Stimulated activated CD8-positive, alpha-beta memory T cell treated with anti-CD3 and anti-CD28 coated beads, Interleukin-2, amount 100 ng/mL, for 48 hours (primary cell): ENCODE measurements around the gene DHCR24.
A peak's percentile ranks its signal among the peaks of the same experiment; 100 is the strongest.

ENCODE experiments used
- DNase-seq, 2 donors: peaks; one replicate each; pipeline ENCODE4 v3.0.0-alpha.2; 2020; ENCODE audit warnings: low read depth in 2 of 2

Gene DHCR24

DNA sequence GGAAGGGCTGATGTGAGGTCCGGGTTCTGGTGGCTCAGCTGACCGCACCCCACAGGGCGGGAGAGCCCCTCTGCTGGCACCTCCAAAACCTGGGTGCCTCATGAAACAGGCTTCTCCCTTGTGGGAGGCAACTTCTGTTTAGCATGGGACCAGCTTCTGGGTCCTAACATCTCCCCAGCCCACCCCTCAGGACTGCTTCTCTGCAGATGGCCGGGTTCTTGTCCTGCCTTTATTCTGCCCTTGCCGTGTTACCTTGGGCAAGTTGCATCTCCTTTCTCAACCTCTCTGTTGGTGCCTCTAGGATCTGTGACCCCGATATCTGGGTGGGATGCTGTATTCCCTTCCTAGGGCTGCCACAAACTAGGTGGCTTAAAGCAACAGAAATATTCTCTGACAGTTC is 70.9 kb downstream of the DHCR24 start:
- no peak for DNase-seq

DNA sequence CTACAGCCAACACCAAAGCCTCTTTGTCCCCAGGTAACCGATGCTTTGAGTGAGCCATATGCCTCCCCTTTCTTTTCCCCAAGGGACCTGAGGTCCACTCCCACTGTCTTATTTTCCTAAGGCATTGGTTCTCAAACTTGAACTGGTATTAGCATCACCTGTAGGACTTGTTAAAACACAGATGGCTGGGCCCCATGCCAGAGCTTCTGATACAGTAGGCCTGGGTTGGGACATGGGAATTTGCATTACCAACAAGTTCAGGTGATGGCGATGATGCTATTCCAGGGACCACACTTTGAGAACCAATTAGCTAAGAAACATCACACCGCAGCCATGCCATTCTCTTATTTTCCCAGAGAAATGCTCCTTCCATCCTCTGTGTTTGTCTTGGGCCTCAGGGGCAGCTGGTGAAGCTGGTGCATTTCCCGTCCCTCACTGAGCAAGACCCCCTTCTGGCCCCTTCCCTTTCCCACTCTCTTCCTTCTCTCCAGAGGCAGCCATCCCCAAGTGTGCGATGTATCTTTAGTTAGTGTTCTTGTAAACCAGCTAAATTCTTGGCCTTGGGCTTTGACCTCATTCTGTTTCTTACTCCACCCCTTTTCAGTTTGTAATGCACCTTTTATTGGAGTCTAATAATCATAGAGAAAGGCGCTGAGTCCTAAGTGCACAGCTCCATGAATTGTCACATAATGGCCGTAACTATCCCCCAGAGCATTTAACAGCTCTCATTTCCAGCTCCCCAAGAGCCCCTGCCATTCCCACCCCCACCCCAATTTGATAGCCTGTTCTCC is 71.7 kb downstream of the DHCR24 start:
- DNase-seq, result no peak

DNA sequence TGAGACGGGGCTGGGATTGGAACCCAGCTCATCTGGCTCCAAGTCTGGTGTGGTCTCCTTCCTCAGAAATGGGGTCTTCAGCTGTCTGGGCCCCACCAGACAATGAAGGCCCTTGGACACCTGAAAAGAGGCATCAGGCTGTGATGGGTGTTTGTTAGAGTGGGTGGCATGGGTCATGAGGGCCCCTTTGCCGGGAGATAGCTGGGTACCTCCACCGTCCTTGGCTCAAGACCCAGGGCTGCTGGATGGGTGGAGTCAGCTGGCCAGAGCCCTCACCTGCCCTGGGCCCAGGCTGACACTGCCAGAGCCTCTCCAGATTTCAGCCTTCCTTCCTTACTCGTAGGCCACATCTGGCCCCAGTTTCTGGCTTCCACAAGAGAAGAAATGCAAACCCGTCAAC is 72.4 kb downstream of the DHCR24 start:
- DNase-seq, result no peak

DNA sequence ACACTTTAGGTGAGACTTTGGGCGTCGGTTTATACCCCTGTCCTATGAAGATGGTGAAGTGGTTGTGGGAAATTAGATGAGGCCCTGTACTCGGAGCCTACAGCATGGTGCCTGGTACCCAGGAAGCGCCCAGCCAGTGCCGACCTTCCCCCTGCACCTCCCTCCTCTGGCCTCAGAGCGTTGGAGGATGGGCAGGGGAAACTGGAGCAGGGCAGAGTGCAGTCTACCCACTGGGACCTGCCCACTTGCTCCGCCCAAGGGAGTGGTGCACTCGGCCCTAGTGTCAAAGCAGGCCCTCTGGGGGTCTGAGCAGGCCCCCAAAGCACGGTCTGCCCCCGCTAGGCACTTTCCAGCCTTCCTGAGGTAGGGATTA is 72.9 kb downstream of the DHCR24 start:
- no peak for DNase-seq

DNA sequence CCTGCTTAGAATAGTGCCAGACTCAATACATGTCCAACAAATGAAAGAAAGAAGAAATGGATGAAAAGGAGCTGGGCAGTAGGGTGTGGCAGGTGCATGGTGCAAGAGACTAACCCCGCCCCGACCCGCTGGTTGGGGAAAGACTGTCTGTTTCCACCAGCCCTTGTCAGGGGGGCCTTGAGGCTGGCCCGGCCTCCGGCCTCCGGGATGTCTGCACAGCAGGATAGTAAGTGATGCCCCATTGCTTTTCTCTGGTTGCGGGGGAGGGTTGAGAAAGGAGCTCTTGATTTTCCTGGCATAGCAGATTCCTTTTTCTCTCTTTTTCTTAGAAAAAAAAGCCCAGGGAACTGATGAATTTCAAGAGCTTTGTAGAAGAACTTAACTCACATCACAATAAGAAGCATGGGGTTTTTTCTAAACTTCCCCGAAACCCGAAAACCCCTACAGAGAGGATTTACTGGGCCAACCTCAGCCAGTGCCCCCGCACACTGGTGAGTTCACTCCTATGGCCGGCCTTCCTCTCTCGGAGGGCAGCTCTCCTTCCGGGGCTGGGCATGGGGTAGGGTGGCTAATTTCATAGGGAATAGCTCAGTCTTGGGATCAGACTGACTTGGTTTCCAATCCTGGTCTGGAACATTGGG is 73.4 kb downstream of the DHCR24 start:
- no peak for DNase-seq

DNA sequence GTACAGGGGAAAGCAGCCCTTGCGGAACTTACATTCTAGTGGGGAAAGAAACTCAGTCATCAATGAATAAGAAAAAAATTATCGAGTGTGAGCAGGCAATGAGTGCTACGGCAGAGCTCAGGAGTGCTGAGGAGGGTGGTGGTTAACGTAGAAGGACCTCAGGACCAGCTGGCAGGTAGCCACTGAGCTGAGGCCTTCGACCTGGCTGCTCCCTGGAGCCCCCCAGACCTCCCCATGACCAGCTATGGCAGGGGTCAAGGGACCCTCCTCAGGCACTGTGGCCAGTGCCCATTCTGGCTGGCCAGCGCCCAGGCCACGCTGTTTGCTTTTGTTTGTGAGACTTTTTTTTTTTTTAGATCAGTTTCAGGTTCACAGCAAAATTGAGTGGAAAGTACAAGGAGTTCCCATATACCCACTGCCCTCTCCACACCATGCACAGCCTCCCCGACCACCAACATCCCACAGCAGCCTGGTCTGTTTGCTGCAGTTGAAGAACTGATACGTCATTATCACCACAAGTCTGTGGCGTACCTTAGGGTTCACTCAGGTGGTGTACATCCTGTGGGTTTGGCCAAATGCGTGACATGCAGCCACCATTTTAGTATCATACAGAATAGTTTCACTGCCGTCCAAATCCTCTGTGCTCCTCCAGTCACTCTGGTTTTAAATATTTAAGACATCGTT is 74.1 kb downstream of the DHCR24 start:
- DNase-seq, result no peak

DNA sequence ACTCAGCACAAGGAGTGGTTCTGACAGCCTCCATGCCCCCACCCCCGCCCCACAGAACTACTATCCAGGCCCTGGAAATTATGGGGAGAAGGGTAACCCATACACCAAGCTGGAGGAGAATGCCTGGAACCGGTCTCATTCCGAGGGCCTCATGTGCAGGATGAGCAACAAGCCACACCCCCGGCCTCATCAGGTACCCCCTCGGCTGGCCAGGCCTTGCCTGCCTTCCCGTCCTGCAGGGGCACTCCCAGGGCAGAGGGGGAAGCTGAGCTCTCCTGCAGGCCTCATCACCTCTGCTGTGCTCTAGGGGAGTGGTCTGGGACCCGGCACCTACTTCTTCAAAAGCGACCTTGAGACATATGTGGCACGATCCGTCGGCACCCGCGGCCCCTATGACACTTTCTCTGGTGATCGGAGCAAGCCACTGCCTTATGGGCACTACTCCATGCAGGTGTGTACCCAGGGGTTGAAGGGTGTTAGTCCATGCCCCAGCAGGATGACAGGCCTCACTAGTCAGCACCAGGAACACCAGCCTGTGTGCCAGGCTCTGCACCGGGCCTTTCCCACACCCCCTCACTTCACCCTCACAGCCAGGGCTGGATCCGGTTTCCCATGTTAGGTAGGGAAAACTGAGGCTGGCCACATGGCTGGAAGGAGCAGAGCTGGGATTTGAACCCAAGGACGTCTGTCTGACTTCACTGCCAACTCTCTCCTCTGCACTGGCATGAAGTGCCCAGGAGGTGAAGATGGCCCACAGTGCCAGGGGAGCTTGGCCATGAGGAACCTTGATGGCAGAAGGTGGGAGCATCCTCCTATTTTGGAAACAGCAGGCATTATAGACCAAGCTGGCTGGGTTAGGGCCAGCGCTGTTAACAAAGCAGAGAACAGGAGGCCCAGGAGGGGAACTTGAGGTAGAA is 75.0 kb downstream of the DHCR24 start:
- no peak for DNase-seq

DNA sequence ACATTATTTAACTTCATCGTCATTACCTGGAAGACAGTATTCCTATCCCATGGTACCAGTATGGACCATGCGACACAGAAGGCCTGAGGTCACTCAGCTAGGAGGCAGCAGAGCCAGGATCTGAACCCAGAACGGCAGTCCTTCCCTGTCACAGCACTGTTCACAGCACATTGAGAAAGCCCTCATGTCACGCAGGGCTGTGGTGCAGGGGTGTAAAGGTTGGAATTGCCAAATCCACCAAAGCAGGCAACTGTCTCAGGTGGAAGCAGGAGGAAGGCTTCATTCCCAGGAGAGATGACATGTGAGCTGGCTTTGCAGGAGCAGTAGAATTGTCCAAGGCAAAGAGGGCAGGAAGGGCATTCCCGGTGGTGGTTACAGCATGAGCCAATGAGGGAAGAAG is 75.9 kb downstream of the DHCR24 start:
- DNase-seq, result no peak

DNA sequence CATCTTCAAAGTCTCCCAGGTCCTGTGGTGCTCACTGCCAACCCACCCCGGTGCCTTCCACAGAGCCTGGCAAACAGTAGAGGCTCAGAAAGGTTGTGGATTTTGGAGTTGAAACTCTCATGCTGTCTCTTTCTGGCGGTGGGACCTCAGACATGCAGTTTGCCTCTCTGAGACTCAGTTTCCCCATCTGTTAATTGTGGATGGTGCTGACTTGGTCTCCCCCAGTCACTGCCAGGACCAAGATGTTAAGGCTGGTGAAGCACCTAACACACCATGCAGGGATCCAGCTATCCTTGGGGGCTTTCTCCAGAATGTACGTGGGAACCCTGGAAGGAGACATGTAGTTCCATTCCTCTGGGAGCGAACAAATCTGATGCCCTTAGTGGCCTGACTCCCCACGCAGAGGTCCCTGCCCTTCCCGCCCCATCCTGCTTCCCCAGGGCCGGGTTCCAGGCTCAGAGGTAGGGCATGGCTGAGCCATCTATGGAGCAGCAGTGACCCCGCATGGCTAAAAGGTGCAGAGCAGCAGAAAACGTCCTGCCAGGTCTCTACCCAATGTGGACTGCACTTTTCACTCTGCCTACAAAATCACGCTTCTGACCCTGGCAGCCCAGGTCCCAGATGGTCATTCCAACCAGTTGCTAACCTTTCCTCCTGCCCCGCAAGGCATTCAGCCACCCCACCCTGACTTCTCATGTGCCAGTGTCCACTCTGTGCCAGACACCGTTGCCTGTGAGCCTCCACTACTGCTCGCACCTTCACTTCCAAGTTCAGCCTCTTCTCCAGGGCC is 76.6 kb downstream of the DHCR24 start:
- DNase-seq, result peak; percentile 53 to 58

DNA sequence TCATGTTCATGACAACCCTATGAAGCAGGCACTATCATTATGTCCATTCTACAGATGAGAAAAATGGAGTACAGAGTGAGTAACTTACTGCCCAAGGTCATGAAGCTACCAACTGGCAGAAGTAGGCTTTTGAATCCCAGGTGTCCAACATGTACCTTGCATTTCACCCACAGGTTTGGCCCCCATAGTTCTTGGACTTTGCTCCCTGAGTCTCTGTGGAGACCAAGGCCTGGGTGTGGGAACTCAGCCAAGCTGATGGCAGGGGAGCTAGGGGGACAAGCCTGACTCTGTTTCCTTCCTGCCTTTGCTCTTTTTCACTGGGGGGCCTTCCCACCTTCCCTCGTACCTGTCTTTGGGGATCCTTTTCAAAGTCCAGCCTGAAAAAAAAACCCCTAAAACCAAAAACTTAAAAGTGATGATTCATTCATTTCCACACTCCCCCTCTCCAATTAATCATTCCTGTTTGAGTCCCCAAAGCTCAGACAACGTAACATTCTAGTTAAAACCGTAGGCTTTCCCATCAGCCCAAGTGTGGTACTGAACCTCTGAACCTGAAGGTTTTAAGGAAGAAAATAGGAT is 77.4 kb downstream of the DHCR24 start:
- DNase-seq, result no peak

DNA sequence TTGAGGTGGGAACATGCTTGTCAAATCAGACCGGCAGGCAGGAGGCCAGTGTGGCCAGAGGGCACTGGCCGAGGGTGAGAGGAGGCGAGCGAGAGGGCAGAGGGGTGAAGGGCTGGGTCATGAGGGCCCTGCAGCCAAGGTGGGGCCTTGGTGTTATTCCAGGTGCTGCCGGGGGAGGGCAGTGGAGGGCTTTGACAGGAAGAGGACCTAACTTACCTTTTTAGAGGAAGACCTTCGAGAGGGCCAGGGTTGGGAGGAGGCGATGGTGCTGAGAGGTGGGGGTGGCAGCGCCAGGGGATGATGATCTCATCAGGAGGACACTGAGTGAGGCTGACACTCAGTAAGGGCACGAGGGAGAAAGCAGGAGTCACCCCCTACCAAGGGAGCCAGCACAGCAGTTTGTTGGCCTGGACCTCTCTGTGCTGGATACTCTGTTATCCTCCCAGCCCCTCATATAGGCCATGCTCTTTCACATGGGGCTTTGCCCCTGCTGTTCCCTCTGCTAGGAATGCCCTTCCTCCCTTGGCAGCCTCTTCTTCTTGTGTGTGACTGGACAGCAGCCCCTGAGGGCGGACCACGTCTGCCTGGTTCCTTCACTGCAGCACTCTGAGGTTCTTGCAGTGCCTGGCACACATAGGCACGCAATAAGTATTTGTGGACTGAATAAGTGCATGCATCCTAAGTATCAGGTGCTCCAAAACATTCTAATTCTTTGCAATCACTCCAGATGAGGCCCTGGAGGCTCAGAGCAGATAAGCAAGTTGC is 78.4 kb downstream of the DHCR24 start:
- DNase-seq, result no peak

DNA sequence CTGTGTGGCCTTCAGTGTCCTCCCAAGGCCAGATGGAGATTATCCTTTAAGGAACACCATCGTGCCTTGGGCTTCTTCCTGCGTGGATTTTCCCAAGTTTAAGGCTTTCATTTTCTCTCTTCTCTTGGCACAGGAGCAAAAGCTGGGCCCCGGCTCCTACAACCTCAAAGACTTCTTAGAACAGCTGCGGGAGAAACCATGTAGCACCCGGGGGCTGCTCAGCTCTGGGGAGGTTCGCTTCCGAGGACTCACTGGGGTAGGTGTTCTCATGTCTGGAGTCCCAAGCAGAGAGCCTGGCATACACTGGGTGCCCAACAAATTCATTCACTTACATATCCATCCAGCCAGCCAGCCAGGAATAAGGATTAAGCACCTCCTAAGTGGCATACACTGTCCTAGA is 79.2 kb downstream of the DHCR24 start:
- DNase-seq, result no peak

DNA sequence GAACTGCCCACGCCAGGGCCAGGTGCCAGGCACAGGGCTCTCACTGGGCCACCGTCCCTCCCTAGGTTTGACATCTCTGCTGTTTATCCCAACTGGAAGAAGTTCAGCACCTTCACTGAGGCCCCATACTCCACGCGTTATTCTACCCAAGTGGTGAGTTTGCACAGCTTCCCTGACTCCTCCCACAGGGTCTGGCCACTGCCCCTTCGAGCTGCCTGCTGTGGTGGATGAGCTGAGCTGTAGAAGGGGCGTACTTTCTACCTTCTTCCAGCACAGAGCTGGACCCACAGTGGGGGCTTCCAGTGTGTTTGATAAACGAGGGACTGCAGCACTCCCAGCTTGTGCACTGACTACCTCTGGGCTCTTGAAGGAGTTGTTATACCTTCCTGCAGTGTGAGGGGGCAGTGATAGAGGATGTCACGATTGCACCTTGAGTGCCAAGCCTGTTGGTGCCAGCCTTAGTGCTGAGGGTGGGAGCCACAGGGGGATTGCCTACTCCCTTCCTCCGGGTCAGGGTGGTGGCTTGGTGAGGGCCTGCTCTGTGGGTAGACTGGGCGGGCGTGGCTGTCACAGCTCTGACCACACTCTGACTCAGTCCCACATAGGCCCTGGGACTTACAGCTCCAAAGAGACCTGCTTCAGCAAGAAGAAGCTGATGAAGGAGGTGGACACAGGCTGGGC is 79.9 kb downstream of the DHCR24 start:
- DNase-seq, result no peak

DNA sequence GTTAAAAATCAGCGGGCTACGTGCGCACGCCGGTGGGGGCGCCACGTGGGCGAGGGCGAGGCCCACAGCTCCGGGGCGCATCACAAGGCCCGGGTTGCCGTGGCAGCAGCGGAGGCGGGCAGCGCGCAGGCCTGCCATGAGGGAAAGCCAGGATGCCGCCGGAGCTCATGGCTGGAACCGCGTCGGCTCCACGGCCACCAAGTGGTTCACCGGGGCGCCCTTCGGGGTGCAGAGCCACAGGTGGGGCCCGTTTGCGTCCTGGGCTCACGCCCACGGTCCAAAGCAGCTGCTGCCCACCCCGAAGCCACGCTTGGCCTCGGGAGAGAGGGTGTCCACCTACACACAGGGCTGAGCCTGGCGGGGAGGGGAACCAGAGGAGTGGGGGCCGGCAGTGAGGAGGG is 81.0 kb downstream of the DHCR24 start:
- no peak for DNase-seq

DNA sequence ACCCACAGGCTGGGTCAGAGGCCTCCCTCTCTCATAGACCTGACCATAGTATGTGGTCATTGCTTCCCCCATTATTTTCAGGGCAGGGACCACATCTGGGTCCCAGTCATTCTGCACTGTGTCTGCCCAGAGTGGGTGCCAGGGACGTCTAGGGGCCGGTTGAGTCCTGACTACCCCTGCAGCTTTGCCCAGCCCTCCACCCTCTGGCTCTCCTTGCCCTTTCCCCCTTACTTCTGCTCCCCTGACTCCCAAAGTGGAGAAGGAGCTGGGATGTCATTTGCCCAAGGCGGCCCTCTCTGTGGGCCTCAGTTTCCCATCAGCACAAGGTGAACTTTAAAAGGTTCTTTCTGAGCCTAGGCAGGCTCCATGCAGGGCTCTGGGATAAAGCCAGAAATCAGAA is 81.5 kb downstream of the DHCR24 start:
- DNase-seq, result no peak

DNA sequence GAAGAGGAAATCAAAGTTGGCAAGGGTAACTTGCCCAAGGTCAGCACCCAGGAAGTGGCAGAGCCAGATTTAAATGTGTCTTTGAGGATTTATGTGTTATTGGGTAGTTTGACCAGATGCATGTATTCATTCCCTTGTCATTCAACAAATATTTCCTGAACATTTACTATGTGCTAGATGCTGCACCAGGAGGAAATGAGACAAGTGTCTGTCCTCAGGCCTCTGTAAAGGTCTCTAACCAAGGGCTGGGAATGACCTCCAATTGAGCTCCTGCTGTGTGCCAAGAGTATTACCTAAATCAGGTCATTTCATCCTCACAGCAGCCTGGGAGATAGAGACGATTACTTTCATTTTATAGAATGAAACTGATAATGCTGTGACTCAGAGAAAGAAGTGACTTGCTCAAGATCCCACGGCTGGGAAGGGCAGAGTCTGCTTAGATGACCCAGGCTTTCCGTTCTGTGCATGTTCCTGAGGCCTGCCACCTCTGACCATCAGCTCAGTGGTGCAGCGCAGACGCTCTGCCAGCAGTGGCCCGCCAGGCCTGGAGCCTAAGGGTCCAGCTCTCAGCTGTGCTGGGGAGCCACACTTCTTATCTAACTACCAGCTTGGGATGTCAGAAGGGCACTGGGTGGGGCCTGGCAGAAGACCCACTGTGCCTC is 82.4 kb downstream of the DHCR24 start:
- no peak for DNase-seq

DNA sequence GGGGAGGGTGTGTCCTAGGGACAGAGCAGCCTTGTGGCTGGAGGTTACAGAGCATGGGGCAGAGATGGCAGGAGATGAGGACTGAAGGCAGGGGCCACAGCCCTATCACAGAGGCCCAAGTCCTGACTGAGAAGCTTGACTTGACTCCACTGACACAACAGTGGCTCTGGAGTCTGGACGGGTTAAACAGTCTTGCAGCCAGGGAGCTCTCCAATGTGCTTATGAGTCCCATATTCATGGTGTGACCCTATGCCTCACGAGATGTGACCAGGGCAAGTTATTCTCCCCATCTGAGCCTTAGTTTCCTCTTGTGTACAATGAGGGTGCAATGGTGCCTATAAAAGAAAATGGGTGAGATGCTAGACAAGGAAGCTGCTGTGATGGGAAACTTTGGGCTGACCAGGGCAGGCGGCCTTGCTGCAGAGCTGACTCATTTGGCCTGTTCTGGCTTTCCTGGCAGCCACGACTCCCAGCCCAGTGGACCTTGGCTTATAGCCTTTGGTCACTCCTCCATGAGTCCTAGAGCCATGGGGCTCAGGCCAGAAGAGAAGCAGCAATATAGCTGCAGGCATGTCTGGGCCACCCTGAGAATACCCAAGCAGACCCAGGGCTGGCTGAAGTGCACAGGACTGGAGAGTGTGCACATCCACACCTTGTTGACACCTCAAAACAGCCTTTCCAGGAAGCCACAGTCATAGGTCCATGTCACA is 83.1 kb downstream of the DHCR24 start:
- no peak for DNase-seq
